K562 (cell line): Measurements from ENCODE around the gene CTNNA3. TPM values are rescaled to one million over a fixed set of nuclear protein-coding genes. Genes with fewer than 3 reads are reported as not detected.

ENCODE experiments used
- ATAC-seq: fragments of 200-7000 bp; cut with Tn5 transposase; 3 replicates; pipeline ENCODE4 v1.9.1; 2020; ENCODE audit warnings: moderate library complexity
- BruUV-seq: library from RNA; stranded (reverse); fragments of 400-500 nt; replicated peaks from 2 replicates; lab custom pipeline; 2021; lab: Mats Ljungman, UMichigan
- CTCF ChIA-PET: fragments of 300-600 bp; formaldehyde crosslinking; extraction: SDS; loops from one replicate; lab custom pipeline; 2021; ENCODE audit warnings: low intra/inter-chr PET ratio; lab: Yijun Ruan, JAX
- POLR2A ChIA-PET: fragments of 300-600, 350-650 bp; sonication (Branson Sonifier 250); formaldehyde crosslinking; extraction: SDS; loops from one replicate; lab custom pipeline; 2021; ENCODE audit warnings: antibody characterized with exemption, inconsistent platforms; lab: Yijun Ruan, JAX
- DNase-seq, 4 experiments: peaks; one replicate each; pipeline versions ENCODE4 v3.0.0 to v3.0.0-alpha.2; 2011 to 2018; ENCODE audit warnings: low spot score in 3 of 4, mixed read lengths in 3 of 4; ENCODE audit errors: extremely low read depth in 1 of 4
- FAIRE-seq: peaks from 2 replicates; lab custom pipeline; 2011; peaks lifted over from hg19 to GRCh38; lab: Jason Lieb, UNC
- H2AFZ ChIP-seq: 2 replicates; pipeline ENCODE4 v1.6.0; 2011; ENCODE audit warnings: low read depth, low read length, control low read depth, inconsistent platforms
- H3K27ac ChIP-seq: fragments of 200-600 bp; 3 replicates; pipeline ENCODE4 v1.8.0; 2011; ENCODE audit warnings: low read depth, mild to moderate bottlenecking, control low read depth, inconsistent platforms, low read length, moderate library complexity, mixed read lengths; ENCODE audit errors: extremely low read depth
- H3K27me3 ChIP-seq, 2 experiments: fragments of 300-600 bp in 1 of 2; 2 replicates in 1 of 2; 3 replicates in 1 of 2; pipeline versions ENCODE4 v1.6.0 to v1.8.0; 2011; ENCODE audit warnings: inconsistent platforms in 2 of 2, low read length in 2 of 2, mild to moderate bottlenecking in 1 of 2, mixed read lengths in 1 of 2, moderate library complexity in 1 of 2; ENCODE audit not compliant: control insufficient read depth in 2 of 2, insufficient read depth in 2 of 2
- H3K36me3 ChIP-seq: fragments of 300-600 bp; 3 replicates; pipeline ENCODE4 v1.8.0; 2011; ENCODE audit warnings: mild to moderate bottlenecking, low read length, inconsistent platforms; ENCODE audit not compliant: control insufficient read depth, insufficient read depth
- H3K4me1 ChIP-seq, 2 experiments: fragments of 200-600 bp in 1 of 2; replicated peaks in 1 of 2; 2 replicates in 1 of 2; 3 replicates in 1 of 2; pipeline versions ENCODE4 v1.5.1 to v1.8.0; 2011; ENCODE audit warnings: inconsistent platforms in 2 of 2, low read length in 2 of 2, mild to moderate bottlenecking in 1 of 2, mixed read lengths in 1 of 2, moderate library complexity in 1 of 2; ENCODE audit not compliant: control insufficient read depth in 2 of 2, insufficient read depth in 2 of 2
- H3K4me2 ChIP-seq: 2 replicates; pipeline ENCODE4 v1.6.1; 2011; ENCODE audit warnings: low read length, control low read depth, inconsistent platforms, mixed read lengths; ENCODE audit not compliant: insufficient read depth
- H3K4me3 ChIP-seq: fragments of 200-600 bp; sonication (generic), shearing (Covaris generic); 2 replicates; pipeline ENCODE4 v1.5.1; 2016; ENCODE audit warnings: control low read depth, inconsistent platforms
- H3K79me2 ChIP-seq: fragments of 200-600 bp; 3 replicates; pipeline ENCODE4 v1.8.0; 2011; ENCODE audit warnings: low read length, inconsistent platforms; ENCODE audit not compliant: control insufficient read depth, insufficient read depth
- H3K9ac ChIP-seq, 2 experiments: 2 replicates each; pipeline versions ENCODE4 v1.6.0 to v1.6.1; 2011; ENCODE audit warnings: low read depth in 2 of 2, low read length in 2 of 2, control low read depth in 1 of 2, inconsistent platforms in 1 of 2, mild to moderate bottlenecking in 1 of 2, mixed read lengths in 1 of 2; ENCODE audit not compliant: insufficient read depth in 1 of 2
- H3K9me1 ChIP-seq: one replicate; pipeline ENCODE4 v1.6.0; 2011; ENCODE audit warnings: inconsistent platforms, mild to moderate bottlenecking, low read length, moderate library complexity; ENCODE audit not compliant: control insufficient read depth, insufficient read depth
- H3K9me3 ChIP-seq: replicated peaks from 2 replicates; pipeline ENCODE4 v1.5.1; 2011; ENCODE audit warnings: low read depth, low read length, inconsistent platforms; ENCODE audit not compliant: control insufficient read depth, insufficient read depth
- H4K20me1 ChIP-seq: replicated peaks from 2 replicates; pipeline ENCODE4 v1.6.1; 2011; ENCODE audit warnings: low read length, inconsistent platforms, mixed read lengths; ENCODE audit not compliant: control insufficient read depth, insufficient read depth
- ARHGAP35 ChIP-seq: fragments of 450-650 bp; IDR thresholded peaks from 2 replicates; pipeline ENCODE4 v1.6.1; 2018; ENCODE audit not compliant: partially characterized antibody
- ATF7 ChIP-seq: fragments of 450-650 bp; IDR thresholded peaks from 2 replicates; pipeline ENCODE4 v1.7.1; 2014; ENCODE audit warnings: mild to moderate bottlenecking, moderate library complexity
- BRD4 ChIP-seq: fragments of 200-600 bp; sonication (generic); IDR thresholded peaks from 2 replicates; pipeline ENCODE4 v1.6.1; 2017; ENCODE audit warnings: inconsistent platforms
- CBX3 ChIP-seq, 2 experiments: IDR thresholded peaks; 1 replicate in 1 of 2; 2 replicates in 1 of 2; pipeline ENCODE4 v1.6.1; 2012; ENCODE audit warnings: inconsistent platforms in 2 of 2, low read length in 2 of 2, borderline replicate concordance in 1 of 2, control low read depth in 1 of 2
- CBX5 ChIP-seq: IDR thresholded peaks from 2 replicates; pipeline ENCODE4 v1.6.1; 2014; ENCODE audit warnings: low read depth, borderline replicate concordance
- HDAC8 ChIP-seq: fragments of 450-650 bp; IDR thresholded peaks from 2 replicates; pipeline ENCODE4 v1.6.1; 2016; ENCODE audit warnings: mild to moderate bottlenecking, missing genetic modification characterization, moderate library complexity, missing compliant biosample characterization
- IRF1 ChIP-seq: sonication (generic); formaldehyde crosslinking; IDR thresholded peaks from 2 replicates; pipeline ENCODE4 v1.8.0; 2022; ENCODE audit warnings: missing genetic modification reagents, mild to moderate bottlenecking, borderline replicate concordance
- SMAD3 ChIP-seq: fragments of 450-650 bp; formaldehyde crosslinking; conservative IDR thresholded peaks from 2 replicates; pipeline ENCODE4 v1.4.0; 2020; ENCODE audit warnings: mild to moderate bottlenecking
- SRSF9 ChIP-seq: fragments of 200-400 bp; formaldehyde crosslinking; IDR thresholded peaks from 2 replicates; pipeline ENCODE4 v1.6.1; 2017; ENCODE audit warnings: low read depth, low read length, borderline replicate concordance
- TRIM25 ChIP-seq: fragments of 450-650 bp; IDR thresholded peaks from 2 replicates; pipeline ENCODE4 v1.7.0; 2016; ENCODE audit warnings: borderline replicate concordance
- XRCC5 ChIP-seq: fragments of 200-400 bp; formaldehyde crosslinking; IDR thresholded peaks from 2 replicates; pipeline ENCODE4 v1.6.1; 2017; ENCODE audit warnings: low read depth, mild to moderate bottlenecking, low read length
- ZNF41 ChIP-seq: fragments of 250-450 bp; sonication (Bioruptor Pico); conservative IDR thresholded peaks from 2 replicates; pipeline ENCODE4 v1.4.0; 2020; ENCODE audit warnings: mild to moderate bottlenecking
- ZSCAN29 ChIP-seq: fragments of 450-650 bp; IDR thresholded peaks from 2 replicates; pipeline ENCODE4 v1.6.1; 2017
- WGBS: fragments of 100-300 bp; shearing (Covaris generic); methylation state at CpG from one replicate; pipeline ENCODE4 v1.1.6; 2016; ENCODE audit warnings: low coverage, mixed read lengths; ENCODE audit not compliant: insufficient coverage; ENCODE audit errors: missing lambda C conversion rate; 5-methylcytosine and 5-hydroxymethylcytosine counted together
- in situ Hi-C: fragments of 300-500 bp; cut with MboI; formaldehyde crosslinking; loops from 4 replicates; pipeline ENCODE4 v1.15.0; 2018; ENCODE audit warnings: inconsistent platforms, mixed read lengths
- intact Hi-C: fragments of 100-400 bp; cut with micrococcal nuclease; formaldehyde crosslinking; loops from 2 replicates; pipeline ENCODE4 v1.14.2; 2022
- polyA plus RNA-seq, 8 experiments: library from polyadenylated mRNA; depleted of rRNA in 4 of 8; stranded (reverse) in 5 of 8; unstranded in 3 of 8; fragments of >200 nt; fragmentation: Nextera tagmentation in 2 of 8; fragmentation: Illumina TruSeq in 1 of 8; extraction: Ambion mirVana in 2 of 8; extraction: Trizol in 1 of 8; gene quantifications; 2 replicates each; pipeline versions ENCODE4 v1.2.1 to v1.2.3, GENCODE V29; 2011 to 2014; ENCODE audit warnings: inconsistent platforms in 1 of 8, missing spikeins in 1 of 8
- total RNA-seq, 7 experiments: library from RNA; depleted of rRNA in 6 of 7; stranded (reverse); fragments of >200 nt in 6 of 7; fragmentation: Illumina TruSeq in 2 of 7; extraction: Trizol in 2 of 7; gene quantifications; 2 replicates each; pipeline versions ENCODE4 v1.2.1 to v1.2.3, GENCODE V29; 2011 to 2021; ENCODE audit warnings: low replicate concordance in 1 of 7
- TF ChIP-seq, protein P1 (sequence below), 3 experiments: fragments of 200-800 bp in 1 of 3; fragments of 250-450 bp in 1 of 3; fragments of 450-650 bp in 1 of 3; sonication (Bioruptor Pico) in 1 of 3; sonication (Bioruptor generic) in 1 of 3; formaldehyde crosslinking in 1 of 3; IDR thresholded peaks; 2 replicates each; pipeline versions ENCODE4 v1.6.1 to v1.8.0; 2016 to 2022; ENCODE audit warnings: mild to moderate bottlenecking in 2 of 3, missing genetic modification characterization in 2 of 3, missing compliant biosample characterization in 1 of 3, moderate library complexity in 1 of 3

The CTNNA3 gene
- total and polyA plus RNA-seq, 9 of the 15 experiments (the other 6 are each of a cell fraction or from before 2014, with no cell fraction given), result 0.04 TPM; not detected in 8

DNA sequence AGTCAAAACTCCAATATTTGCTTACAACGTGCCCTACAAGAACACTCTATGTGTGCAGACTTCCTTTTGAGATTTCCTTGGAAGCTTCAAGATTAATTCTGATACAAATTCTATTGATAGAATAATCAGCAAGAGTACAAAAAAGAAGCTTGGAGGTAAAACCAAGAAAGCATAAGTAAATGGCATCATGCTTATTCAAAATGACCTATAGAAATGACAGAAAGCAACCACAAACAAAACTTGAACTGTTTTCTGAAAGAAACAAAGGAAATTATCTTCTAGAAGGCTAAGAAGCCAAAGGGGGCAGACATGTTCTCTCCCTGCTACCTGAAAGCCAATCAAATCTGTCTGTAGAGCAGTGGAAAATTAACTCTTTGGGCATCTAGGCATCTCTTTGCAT is 73.0 kb downstream of the CTNNA3 start (continued):
- TF ChIP-seq CBX3 (IDR thresholded peaks at IDR 0.05; ENCODE audit: borderline replicate concordance in 1 of 2, low read length in 2 of 2) (no peak), ARHGAP35 (no peak), ZNF41 (CRISPR knock-in tag) (no peak)

DNA sequence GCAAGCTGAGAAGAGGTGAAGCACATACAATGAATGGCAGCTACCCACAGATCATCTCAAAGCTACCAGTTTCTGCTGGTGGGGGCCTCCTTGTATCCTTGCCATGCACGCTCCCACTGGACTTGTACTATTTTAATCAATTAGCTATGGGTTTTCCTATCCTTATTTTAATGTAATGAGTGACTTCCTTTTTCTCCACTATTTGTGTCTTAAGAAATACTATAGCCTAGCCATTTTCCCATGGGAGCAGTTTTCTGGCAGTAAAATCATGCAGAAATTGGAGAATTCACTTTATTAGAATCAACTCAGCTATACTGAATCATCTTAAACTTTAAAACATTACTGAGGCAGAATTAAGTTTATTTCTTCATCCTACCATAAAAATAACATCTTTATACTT is 73.5 kb downstream of the CTNNA3 start:
- POLR2A ChIA-PET, result no interaction called here
- BruUV-seq, result no TSS peak
- 0% methylated on average over 1 of the region's 1 CpG for WGBS
- Histone ChIP-seq H3K36me3 (no peaks in the 10 kb centered on the region), H3K27ac (no peak overlapping the region), H3K9me1 (no peaks in the 10 kb centered on the region), H3K27me3 (no peaks in the 10 kb centered on the region), H3K9ac (no peak overlapping the region), H4K20me1 (no peaks in the 10 kb centered on the region), H3K79me2 (no peaks in the 10 kb centered on the region), H3K4me1 (no peaks in the 10 kb centered on the region), H3K4me3 (no peak overlapping the region), H3K4me2 (no peak overlapping the region), H2AFZ (no peak overlapping the region), H3K9me3 (no peaks in the 10 kb centered on the region)
- in situ Hi-C loops (no loop called here), intact Hi-C loops (no loop called here)
- CTCF ChIA-PET, result no interaction called here
- ATAC-seq, result no peak
- DNase-seq, result no peak
- no peak for FAIRE-seq
- no peak for TF ChIP-seq ATF7
- no peak for TF ChIP-seq SRSF9
- no peak for TF ChIP-seq XRCC5
- TF ChIP-seq IRF1, result no peak
- no peak for TF ChIP-seq ZSCAN29
- TF ChIP-seq BRD4, result no peak
- no peak for TF ChIP-seq HDAC8 (tag)
- TF ChIP-seq SMAD3 (CRISPR knock-in tag), result no peak
- TF ChIP-seq, protein P1, sequence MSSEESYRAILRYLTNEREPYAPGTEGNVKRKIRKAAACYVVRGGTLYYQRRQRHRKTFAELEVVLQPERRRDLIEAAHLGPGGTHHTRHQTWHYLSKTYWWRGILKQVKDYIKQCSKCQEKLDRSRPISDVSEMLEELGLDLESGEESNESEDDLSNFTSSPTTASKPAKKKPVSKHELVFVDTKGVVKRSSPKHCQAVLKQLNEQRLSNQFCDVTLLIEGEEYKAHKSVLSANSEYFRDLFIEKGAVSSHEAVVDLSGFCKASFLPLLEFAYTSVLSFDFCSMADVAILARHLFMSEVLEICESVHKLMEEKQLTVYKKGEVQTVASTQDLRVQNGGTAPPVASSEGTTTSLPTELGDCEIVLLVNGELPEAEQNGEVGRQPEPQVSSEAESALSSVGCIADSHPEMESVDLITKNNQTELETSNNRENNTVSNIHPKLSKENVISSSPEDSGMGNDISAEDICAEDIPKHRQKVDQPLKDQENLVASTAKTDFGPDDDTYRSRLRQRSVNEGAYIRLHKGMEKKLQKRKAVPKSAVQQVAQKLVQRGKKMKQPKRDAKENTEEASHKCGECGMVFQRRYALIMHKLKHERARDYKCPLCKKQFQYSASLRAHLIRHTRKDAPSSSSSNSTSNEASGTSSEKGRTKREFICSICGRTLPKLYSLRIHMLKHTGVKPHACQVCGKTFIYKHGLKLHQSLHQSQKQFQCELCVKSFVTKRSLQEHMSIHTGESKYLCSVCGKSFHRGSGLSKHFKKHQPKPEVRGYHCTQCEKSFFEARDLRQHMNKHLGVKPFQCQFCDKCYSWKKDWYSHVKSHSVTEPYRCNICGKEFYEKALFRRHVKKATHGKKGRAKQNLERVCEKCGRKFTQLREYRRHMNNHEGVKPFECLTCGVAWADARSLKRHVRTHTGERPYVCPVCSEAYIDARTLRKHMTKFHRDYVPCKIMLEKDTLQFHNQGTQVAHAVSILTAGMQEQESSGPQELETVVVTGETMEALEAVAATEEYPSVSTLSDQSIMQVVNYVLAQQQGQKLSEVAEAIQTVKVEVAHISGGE (CRISPR knock-in tag; IDR thresholded peaks at IDR 0.05), result no peak
- TF ChIP-seq TRIM25, result no peak
- no peak for TF ChIP-seq CBX5
